AG09319 (cell line): Measurements from ENCODE around the gene MSRB3.
"Not testable (repeated sequence)": the region's sequence is repeated elsewhere in the genome, so short reads cannot be mapped to it uniquely, and the experiment has no call there.

Source experiments
- DNase-seq: peaks from one replicate; pipeline ENCODE4 v3.0.0-alpha.2; 2010; ENCODE audit warnings: low read depth; ENCODE audit errors: extremely low read depth
- TF ChIP-seq, protein P1 (sequence below): IDR thresholded peaks from 2 replicates; pipeline ENCODE4 v1.5.1; 2011; ENCODE audit warnings: low read depth, mild to moderate bottlenecking, inconsistent platforms, low read length, moderate library complexity

Gene MSRB3

DNA sequence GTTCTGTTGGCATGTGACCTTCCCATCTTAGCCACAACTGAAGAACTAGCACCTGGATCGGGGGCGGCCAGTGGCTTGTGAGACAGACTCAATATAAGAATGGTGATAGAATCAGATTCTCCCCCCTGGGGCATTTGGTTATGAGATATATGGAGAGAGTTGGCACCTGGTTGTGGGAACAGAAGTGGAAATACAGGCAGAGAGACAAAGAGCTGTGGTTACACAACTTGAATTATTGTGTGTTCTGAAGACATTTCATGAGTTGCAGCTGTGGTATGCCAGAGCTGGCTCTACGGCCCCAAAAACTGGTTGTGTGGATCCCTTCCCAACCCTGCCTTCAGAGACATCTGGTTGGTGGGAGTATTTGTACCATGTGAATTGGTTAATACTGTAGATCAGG is 2.9 kb upstream of the MSRB3 start:
- TF ChIP-seq, protein P1, sequence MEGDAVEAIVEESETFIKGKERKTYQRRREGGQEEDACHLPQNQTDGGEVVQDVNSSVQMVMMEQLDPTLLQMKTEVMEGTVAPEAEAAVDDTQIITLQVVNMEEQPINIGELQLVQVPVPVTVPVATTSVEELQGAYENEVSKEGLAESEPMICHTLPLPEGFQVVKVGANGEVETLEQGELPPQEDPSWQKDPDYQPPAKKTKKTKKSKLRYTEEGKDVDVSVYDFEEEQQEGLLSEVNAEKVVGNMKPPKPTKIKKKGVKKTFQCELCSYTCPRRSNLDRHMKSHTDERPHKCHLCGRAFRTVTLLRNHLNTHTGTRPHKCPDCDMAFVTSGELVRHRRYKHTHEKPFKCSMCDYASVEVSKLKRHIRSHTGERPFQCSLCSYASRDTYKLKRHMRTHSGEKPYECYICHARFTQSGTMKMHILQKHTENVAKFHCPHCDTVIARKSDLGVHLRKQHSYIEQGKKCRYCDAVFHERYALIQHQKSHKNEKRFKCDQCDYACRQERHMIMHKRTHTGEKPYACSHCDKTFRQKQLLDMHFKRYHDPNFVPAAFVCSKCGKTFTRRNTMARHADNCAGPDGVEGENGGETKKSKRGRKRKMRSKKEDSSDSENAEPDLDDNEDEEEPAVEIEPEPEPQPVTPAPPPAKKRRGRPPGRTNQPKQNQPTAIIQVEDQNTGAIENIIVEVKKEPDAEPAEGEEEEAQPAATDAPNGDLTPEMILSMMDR: no peak
- DNase-seq: no peak

DNA sequence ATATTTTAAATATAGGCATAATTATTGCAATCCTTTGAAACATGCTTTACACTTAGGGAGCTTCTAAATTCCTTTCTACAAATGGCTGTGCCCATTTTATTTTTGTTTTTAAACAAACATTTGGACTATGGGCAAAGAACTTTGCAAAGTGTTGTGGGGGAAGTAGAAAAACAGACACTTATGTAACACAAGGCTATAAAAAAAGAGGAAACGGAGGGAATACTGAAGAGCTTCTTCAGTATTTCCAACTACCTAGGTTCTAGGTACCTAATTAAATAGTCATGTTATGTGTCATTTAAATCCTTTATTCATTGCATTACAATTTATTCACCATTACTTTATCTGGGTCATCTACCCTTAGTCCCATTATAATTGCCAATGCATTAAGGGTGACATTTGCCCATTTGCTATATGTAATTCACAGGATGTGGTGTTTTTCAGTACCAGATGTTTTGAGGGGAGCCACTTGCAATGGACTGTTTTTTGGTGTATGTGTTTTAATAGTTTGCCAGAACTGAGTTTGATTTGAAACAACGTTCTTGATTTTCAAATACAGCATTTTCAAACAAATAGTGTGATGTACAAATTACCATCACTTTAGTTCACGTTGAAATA is 1.5 kb upstream of the MSRB3 start:
- TF ChIP-seq, protein P1: no peak

DNA sequence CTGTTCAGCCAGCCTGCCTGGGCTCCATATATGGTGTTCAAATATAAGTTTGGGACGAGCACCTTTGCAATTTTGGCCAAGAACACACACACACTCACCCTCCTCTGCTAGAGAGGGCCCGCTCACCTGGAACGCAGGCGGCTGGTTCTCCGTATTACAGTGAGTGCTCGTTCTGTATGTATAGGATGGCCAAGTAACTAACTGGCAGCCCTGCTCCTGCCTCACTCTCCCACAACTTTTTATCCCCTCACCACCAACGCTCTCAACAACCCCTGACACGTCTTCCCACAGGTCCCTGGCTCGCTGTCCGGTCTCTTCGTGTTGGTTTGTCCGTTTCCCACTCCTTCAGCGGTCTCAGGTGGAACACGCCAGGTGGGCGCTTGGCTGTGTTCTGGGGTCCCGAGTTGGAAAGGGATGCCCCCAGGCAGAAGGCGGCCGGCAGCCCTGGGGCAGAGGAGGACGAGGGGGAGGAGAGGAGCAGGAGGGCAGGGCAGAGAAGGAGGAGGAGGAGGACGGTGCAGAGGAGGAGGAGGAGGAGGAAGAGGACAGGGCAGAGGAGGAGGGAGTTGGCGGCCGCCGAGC is 398 bp upstream of the MSRB3 start:
- DNase-seq: no peak
- TF ChIP-seq, protein P1: no peak

More for the DNA sequence above, 1.5 kb upstream of the MSRB3 start:
- DNase-seq: no peak

DNA sequence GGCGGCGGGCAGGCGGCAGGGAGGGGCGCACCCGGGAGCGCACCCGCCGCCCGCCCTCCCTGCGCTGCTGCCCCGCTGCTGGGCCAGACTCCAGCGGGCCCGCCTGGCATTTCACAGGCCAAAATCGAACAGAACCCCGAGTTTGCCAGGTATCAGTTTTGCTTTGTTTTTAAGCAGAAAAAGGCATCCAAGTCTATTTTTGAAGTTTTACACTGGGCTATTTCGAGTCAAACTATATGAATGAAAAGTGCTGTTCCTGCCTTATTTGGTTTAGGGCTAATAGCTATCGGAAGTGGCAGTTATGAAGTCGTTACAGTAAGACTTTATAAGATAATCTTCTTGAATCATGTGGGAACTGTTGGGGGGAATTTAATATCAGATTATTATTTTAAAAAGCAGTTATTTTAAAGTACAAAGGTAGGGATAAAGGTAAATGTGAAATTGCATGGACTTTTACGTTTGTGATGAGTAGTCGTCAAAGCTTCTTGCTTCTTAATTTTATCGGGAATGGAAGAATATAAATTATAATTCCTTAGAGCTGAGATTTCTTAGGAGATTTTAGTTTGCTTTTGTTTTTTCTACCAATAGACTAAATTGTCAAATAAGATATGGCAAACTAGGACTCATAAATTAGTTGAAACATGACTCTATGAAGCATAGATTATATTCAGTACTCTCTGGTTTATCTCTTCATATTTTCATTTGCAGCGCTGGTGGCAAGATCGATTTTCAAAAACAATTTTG is 1.1 kb downstream of the MSRB3 start:
- TF ChIP-seq, protein P1: no peak
- DNase-seq: no peak

DNA sequence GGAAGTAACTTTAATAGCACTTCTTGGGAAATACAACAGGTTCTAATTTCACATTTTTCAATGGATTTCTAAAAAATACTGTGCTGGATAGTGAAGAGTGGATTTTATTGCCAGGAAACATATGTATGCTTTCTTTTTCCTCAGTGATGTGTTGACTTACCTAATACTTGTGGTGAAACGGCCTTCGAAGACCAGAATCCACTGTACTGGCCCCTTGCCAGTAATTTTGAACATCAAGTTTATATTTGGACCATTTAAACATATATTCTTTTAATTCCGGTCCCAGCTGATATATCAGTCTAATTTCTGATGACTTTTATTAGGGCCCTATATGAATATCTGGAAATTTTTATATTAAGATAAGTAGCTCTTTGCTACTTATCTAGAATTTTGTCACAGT is 1.8 kb downstream of the MSRB3 start:
- DNase-seq: no peak
- TF ChIP-seq, protein P1: no peak

DNA sequence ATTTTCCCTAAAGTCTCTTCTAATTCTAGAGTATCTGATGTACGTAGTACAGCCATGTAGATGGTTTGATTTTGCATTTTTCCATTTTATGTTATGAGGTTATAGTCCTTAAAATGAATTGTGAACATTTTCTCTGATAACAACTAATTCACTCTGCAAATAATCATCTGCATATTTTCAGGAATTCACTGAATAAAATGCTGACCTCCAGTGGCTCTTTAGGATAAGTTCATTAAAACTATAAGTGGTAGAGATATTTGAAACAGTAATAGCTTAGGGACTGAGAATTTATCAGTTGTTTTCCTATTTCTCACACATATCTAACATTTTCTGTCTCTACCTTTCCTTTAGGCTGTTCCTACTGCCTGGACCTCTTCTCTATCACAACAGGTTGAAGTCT is 4.4 kb downstream of the MSRB3 start:
- DNase-seq: no peak

DNA sequence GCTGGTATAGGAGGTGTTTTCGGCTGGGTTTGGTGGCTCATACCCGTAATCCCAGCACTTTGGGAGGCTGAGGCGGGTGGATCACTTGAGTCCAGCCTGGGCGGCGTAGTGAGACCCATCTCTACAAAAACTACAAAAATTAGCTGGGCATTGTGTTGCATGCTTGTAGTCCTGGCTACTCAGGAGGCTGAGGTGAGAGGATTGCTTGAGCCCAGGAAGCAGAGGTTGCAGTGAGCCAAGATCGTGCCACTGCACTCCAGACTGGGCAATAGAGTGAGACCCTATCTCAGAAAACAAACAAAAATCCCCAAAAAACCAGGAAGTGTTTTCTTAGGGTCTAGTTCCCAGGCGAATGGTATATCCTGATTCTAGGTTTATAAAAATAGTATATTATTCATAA is 7.0 kb downstream of the MSRB3 start:
- not testable (repeated sequence) for DNase-seq

More for the DNA sequence above, 4.4 kb downstream of the MSRB3 start:
- TF ChIP-seq, protein P1: no peak
